Transverse colon (tissue), 4 donors: ENCODE data around the gene ENTR1.

Experiments
- CTCF ChIP-seq, 5 experiments: fragments of 200-600 bp in 3 of 5; fragments of 450-650 bp in 2 of 5; sonication (generic) in 3 of 5; IDR thresholded peaks; 1 replicate in 2 of 5; 2 replicates in 3 of 5; pipeline ENCODE4 v1.5.1; 2016 to 2017; ENCODE audit warnings: antibody characterized with exemption in 5 of 5, inconsistent platforms in 3 of 5, mild to moderate bottlenecking in 2 of 5, moderate library complexity in 1 of 5
- EP300 ChIP-seq: sonication (generic); formaldehyde crosslinking; IDR thresholded peaks from one replicate; pipeline ENCODE4 v1.6.1; 2017; ENCODE audit warnings: antibody characterized with exemption, low read depth
- POLR2AphosphoS5 ChIP-seq, 3 donors: sonication (generic); formaldehyde crosslinking; IDR thresholded peaks; one replicate each; pipeline ENCODE4 v1.6.1; 2016; ENCODE audit warnings: antibody characterized with exemption in 3 of 3

- no peak for TF ChIP-seq CTCF (IDR thresholded peaks at IDR 0.05)
- no peak for TF ChIP-seq EP300
- no peak for TF ChIP-seq POLR2AphosphoS5 (IDR thresholded peaks at IDR 0.05)
These were observed 8.0 kb upstream of the ENTR1 start for GRCh38 chr9:136418182-136419091.
